Measurements from ENCODE around the gene CDH7.

Gene CDH7

GRCh38 chr18:65919663-65920062, 168.9 kb downstream of the CDH7 start:
- no peak for DNase-seq

GRCh38 chr18:65922103-65922502, 171.3 kb downstream of the CDH7 start:
- no peak for DNase-seq

DNA sequence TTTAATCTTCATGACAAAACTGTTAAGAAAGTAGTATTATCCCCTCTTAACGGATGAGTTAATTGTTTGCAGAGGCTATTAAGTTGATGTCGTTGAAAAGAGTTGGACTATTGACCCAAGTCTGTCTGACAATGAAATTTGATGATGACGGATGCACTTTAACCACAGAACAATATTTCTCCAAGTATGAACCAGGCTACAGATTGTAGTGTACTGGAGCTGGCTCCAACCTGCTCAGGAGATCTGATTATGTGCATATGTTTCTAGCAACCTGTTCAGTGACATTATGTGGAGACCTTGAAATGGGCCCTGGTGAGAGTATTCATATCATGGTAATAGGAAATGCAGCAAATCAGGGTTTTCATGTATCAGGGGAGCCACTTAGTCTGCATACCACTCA, 174.1 kb downstream of the CDH7 start:
- no peak for DNase-seq

GRCh38 chr18:65934874-65935273, 184.1 kb downstream of the CDH7 start:
- DNase-seq: no peak

- no peak for DNase-seq
Measured at GRCh38 chr18:65936678-65937077, 185.9 kb downstream of the CDH7 start.

GRCh38 chr18:65937180-65937579, 186.4 kb downstream of the CDH7 start:
- no peak for DNase-seq

DNA sequence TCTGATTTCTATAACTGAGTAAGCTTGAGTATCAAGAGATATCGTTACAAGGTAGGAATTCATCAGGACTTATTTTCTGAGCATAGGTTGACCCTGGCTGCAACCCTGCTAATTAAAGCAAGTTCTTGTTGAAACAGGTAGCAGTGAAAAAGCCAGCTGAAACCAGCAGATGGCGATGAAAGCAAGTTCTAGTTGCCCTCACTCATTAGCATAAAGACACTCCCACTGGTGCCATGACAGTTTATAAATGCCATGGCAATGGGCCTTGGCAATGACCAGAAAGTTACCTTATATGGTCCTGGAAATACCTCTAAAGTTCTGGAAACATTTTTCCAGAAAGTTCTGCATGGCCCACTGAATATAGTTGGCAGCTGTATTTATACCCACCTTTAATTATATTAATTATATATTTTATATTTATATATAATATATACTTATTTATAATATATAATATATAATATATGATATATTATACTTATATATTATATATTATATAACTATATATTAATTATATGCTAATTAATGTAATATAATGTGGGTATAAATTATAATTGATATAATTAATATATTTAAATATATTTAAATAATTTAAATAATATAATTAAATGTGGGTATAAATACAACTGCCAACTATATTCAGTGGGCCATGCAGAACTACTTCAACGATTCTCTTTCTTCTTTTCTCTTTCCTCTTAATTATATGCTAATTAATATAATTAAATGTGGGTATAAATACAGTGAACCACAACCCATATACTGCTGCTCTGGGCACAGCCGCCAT, 188.0 kb downstream of the CDH7 start:
- peak; percentile 34 for DNase-seq
